ENCODE measurements around the gene LINGO4. TPM values are rescaled to one million over a fixed set of nuclear protein-coding genes. Genes with fewer than 3 reads are reported as not detected.

The LINGO4 gene
- total and polyA plus RNA-seq, 10 of the 15 experiments (the other 5 are each of a cell fraction or from before 2014, with no cell fraction given), result not detected

- TF ChIP-seq MYC (IDR thresholded peaks at IDR 0.05; ENCODE audit: insufficient read depth, insufficient read length, insufficient replicate concordance, low read length, severe bottlenecking), result no peak
Measured at GRCh38 chr1:151774256-151774922, 30.8 kb downstream of the LINGO4 start (continued).

DNA sequence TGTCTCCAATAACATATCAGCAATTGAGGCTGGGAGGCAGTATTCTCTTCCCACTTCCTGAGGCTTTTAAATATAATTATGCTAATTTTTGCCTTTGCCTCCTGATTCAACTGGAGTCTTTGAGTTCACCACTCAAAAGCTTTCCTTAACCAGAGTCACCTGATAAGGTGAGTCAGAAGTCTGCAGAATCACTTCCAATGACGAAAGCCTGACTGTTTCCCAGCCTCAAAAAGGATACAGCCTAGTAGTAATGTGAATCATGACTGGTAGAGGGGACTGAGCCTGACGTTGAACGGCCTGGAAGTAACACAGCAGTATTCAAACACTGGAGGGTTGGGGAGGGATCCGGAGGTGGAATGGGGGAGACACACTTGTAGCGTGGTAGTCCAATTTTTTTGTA, 31.5 kb downstream of the LINGO4 start:
- ChIA-PET SMC1A (ENCODE audit: uncharacterized antibody, unreplicated experiment) (no interaction called here), RAD21 (ENCODE audit: unreplicated experiment) (no interaction called here), POLR2A (no interaction called here), CTCF (interaction anchor here (1.4 kb wide), 1 partner anchor 10 kb away, joined by 3 read pairs; the partner anchor contains the start of gene MRPL9)
- no peaks in the 10 kb centered on the region for H3K4me1 ChIP-seq (ENCODE audit: control insufficient read depth, insufficient read depth, low read length)
- in situ Hi-C loops (cut with MboI), result no loop called here
- H3K4me3 ChIP-seq, result no peak overlapping the region
- intact Hi-C loops (cut with micrococcal nuclease; ENCODE audit: unreplicated experiment), result no loop called here
- no peaks in the 10 kb centered on the region for H3K36me3 ChIP-seq (ENCODE audit: control insufficient read depth in 2 of 2, insufficient read depth in 2 of 2, low read length in 1 of 2)
- H4K20me1 ChIP-seq (ENCODE audit: control insufficient read depth, insufficient read depth), result no peaks in the 10 kb centered on the region
- H3K27ac ChIP-seq (ENCODE audit: control insufficient read depth, insufficient read depth), result no peak overlapping the region
- H3K9ac ChIP-seq (ENCODE audit: control insufficient read depth, insufficient read depth, low read length), result no peak overlapping the region
- H3K4me2 ChIP-seq (ENCODE audit: control insufficient read depth, insufficient read depth), result no peak overlapping the region
- no peak for DNase-seq (ENCODE audit: low read depth, low spot score)
- H3K79me2 ChIP-seq (ENCODE audit: control insufficient read depth, insufficient read depth, low read length), result no peaks in the 10 kb centered on the region
- no peak overlapping the region for H2AFZ ChIP-seq (ENCODE audit: control insufficient read depth, low read depth, low read length)
- WGBS (ENCODE audit: insufficient coverage, insufficient replicate concordance, low lambda C conversion rate, missing lambda C conversion rate), result 48% methylated on average over 5 of the region's 5 CpGs
- no peaks in the 10 kb centered on the region for H3K27me3 ChIP-seq (replicated peaks in 1 of 2; ENCODE audit: control insufficient read depth in 2 of 2, insufficient read depth in 2 of 2, low read length in 1 of 2)
- H3K9me3 ChIP-seq (replicated peaks; ENCODE audit: control insufficient read depth, insufficient read depth, low read length), result no peaks in the 10 kb centered on the region
- no peak for FAIRE-seq
- ATAC-seq, result no peak
- BruUV-seq (replicated peaks), result no TSS peak
- TF ChIP-seq DPF2 (IDR thresholded peaks at IDR 0.05) (no peak), SPI1 (IDR thresholded peaks at IDR 0.05; ENCODE audit: borderline replicate concordance, insufficient read depth, low read depth, low read length) (no peak), USF1 (IDR thresholded peaks at IDR 0.05; ENCODE audit: borderline replicate concordance, extremely low read length, insufficient read depth, low read depth, low read length) (no peak), RB1 (IDR thresholded peaks at IDR 0.05; ENCODE audit: borderline replicate concordance) (no peak), CHD1 (IDR thresholded peaks at IDR 0.05; ENCODE audit: low read depth, low read length) (no peak), SREBF1 (IDR thresholded peaks at IDR 0.05; ENCODE audit: low read length) (no peak), KAT2A (conservative IDR thresholded peaks at IDR 0.05; ENCODE audit: control insufficient read depth, low read depth, low read length) (no peak), E2F4 (IDR thresholded peaks at IDR 0.05; ENCODE audit: low read depth, low read length) (no peak), SUPT20H (IDR thresholded peaks at IDR 0.05; ENCODE audit: borderline replicate concordance, control insufficient read depth, low read depth, low read length) (no peak), YBX1 (IDR thresholded peaks at IDR 0.05) (no peak)
- TF ChIP-seq, protein P1, sequence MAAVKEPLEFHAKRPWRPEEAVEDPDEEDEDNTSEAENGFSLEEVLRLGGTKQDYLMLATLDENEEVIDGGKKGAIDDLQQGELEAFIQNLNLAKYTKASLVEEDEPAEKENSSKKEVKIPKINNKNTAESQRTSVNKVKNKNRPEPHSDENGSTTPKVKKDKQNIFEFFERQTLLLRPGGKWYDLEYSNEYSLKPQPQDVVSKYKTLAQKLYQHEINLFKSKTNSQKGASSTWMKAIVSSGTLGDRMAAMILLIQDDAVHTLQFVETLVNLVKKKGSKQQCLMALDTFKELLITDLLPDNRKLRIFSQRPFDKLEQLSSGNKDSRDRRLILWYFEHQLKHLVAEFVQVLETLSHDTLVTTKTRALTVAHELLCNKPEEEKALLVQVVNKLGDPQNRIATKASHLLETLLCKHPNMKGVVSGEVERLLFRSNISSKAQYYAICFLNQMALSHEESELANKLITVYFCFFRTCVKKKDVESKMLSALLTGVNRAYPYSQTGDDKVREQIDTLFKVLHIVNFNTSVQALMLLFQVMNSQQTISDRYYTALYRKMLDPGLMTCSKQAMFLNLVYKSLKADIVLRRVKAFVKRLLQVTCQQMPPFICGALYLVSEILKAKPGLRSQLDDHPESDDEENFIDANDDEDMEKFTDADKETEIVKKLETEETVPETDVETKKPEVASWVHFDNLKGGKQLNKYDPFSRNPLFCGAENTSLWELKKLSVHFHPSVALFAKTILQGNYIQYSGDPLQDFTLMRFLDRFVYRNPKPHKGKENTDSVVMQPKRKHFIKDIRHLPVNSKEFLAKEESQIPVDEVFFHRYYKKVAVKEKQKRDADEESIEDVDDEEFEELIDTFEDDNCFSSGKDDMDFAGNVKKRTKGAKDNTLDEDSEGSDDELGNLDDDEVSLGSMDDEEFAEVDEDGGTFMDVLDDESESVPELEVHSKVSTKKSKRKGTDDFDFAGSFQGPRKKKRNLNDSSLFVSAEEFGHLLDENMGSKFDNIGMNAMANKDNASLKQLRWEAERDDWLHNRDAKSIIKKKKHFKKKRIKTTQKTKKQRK (IDR thresholded peaks at IDR 0.05; ENCODE audit: low read depth, low read length), result no peak
- TF ChIP-seq, protein P2, sequence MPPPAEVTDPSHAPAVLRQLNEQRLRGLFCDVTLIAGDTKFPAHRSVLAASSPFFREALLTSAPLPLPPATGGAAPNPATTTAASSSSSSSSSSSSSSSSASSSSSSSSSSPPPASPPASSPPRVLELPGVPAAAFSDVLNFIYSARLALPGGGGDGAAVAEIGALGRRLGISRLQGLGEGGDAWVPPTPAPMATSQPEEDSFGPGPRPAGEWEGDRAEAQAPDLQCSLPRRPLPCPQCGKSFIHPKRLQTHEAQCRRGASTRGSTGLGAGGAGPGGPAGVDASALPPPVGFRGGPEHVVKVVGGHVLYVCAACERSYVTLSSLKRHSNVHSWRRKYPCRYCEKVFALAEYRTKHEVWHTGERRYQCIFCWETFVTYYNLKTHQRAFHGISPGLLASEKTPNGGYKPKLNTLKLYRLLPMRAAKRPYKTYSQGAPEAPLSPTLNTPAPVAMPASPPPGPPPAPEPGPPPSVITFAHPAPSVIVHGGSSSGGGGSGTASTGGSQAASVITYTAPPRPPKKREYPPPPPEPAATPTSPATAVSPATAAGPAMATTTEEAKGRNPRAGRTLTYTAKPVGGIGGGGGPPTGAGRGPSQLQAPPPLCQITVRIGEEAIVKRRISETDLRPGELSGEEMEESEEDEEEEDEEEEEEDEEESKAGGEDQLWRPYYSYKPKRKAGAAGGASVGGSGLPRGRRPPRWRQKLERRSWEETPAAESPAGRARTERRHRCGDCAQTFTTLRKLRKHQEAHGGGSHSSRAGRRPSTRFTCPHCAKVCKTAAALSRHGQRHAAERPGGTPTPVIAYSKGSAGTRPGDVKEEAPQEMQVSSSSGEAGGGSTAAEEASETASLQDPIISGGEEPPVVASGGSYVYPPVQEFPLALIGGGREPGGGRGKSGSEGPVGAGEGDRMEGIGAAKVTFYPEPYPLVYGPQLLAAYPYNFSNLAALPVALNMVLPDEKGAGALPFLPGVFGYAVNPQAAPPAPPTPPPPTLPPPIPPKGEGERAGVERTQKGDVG (CRISPR knock-in tag; IDR thresholded peaks at IDR 0.05), result no peak

Measured in GM12878 (cell line).